DMS153 (cell line): ENCODE data around the gene C2orf42.
A peak's percentile ranks its signal among the peaks of the same experiment; 100 is the strongest.
"Not testable (repeated sequence)": the region's sequence is repeated elsewhere in the genome, so short reads cannot be mapped to it uniquely, and the experiment has no call there.

Source experiments
- DNase-seq: peaks from one replicate; lab custom pipeline; 2025; lab: John Stamatoyannopoulos, UW

C2orf42 gene

GRCh38 chr2:70190418-70191243 is at the start of gene C2orf42:
Gene C2orf42 (minus strand): TSS chr2:70191019. CDS start chr2:70181985, 9,034 bp downstream.
- peak; percentile 96 for DNase-seq

GRCh38 chr2:70240599-70240998 is 49.8 kb upstream of the C2orf42 start:
- no peak for DNase-seq

GRCh38 chr2:70233926-70234325 is 43.1 kb upstream of the C2orf42 start:
- DNase-seq = no peak

- DNase-seq = no peak
Measured at GRCh38 chr2:70226781-70227180, 36.0 kb upstream of the C2orf42 start.

GRCh38 chr2:70223305-70223704 is 32.5 kb upstream of the C2orf42 start:
- not testable (repeated sequence) for DNase-seq

GRCh38 chr2:70214953-70215549 is 24.2 kb upstream of the C2orf42 start:
- DNase-seq = no peak

GRCh38 chr2:70214365-70214764 is 23.5 kb upstream of the C2orf42 start:
- DNase-seq = no peak

- no peak for DNase-seq
Measured at GRCh38 chr2:70212298-70212932, 21.6 kb upstream of the C2orf42 start.

- DNase-seq = no peak
Measured at GRCh38 chr2:70211595-70211994, 20.8 kb upstream of the C2orf42 start.

- no peak for DNase-seq
Measured at GRCh38 chr2:70204452-70204851, 13.6 kb upstream of the C2orf42 start.

- no peak for DNase-seq
Measured at GRCh38 chr2:70203086-70203485, 12.3 kb upstream of the C2orf42 start.

- peak; percentile 40 for DNase-seq
Measured at GRCh38 chr2:70202236-70202806, 11.5 kb upstream of the C2orf42 start.

- DNase-seq = no peak
Measured at GRCh38 chr2:70201831-70202230, 11.0 kb upstream of the C2orf42 start.

- DNase-seq = no peak
Measured at GRCh38 chr2:70201225-70201768, 10.5 kb upstream of the C2orf42 start.

GRCh38 chr2:70199320-70199864 is 8.6 kb upstream of the C2orf42 start:
- DNase-seq = no peak

GRCh38 chr2:70192516-70192915 is 1.7 kb upstream of the C2orf42 start:
- DNase-seq = no peak

- DNase-seq = no peak
Measured at GRCh38 chr2:70191244-70191735, 471 bp upstream of the C2orf42 start.

- DNase-seq = no peak
Measured at GRCh38 chr2:70188460-70188859, 2.4 kb downstream of the C2orf42 start.

GRCh38 chr2:70187170-70187569 is 3.6 kb downstream of the C2orf42 start:
- not testable (repeated sequence) for DNase-seq

- no peak for DNase-seq
Measured at GRCh38 chr2:70182689-70183088, 8.1 kb downstream of the C2orf42 start.

GRCh38 chr2:70181363-70181956 is 9.4 kb downstream of the C2orf42 start:
- no peak for DNase-seq
